Measurements from ENCODE around the gene PI4K2A.

DNA sequence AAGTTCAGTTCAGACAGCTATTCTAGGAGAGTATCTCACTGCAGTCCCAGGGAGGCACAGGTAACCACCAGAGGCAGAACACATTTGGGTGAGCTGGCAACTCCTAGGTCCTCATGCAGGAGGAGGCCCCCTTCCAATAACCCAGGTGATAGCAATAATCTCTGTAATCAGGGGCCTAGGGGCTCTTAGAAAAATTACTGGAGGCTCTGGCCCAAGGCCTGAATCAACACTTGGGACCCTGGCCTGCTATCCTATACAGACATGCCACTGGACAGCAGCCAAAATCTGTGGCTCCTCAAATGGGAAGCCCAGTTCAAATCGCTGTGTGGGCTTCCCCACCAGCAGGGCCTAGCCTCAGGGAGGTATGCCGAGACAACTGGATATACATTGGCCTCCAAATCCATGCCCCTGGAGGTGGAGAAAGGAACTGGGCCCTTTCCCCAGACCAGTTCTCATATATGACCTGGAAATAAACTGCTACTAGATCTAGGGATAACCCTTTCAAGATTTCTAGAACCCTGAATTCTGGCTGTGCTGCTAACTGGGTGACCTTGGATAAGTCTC, 45.0 kb downstream of the PI4K2A start:
- TF ChIP-seq, protein P1, sequence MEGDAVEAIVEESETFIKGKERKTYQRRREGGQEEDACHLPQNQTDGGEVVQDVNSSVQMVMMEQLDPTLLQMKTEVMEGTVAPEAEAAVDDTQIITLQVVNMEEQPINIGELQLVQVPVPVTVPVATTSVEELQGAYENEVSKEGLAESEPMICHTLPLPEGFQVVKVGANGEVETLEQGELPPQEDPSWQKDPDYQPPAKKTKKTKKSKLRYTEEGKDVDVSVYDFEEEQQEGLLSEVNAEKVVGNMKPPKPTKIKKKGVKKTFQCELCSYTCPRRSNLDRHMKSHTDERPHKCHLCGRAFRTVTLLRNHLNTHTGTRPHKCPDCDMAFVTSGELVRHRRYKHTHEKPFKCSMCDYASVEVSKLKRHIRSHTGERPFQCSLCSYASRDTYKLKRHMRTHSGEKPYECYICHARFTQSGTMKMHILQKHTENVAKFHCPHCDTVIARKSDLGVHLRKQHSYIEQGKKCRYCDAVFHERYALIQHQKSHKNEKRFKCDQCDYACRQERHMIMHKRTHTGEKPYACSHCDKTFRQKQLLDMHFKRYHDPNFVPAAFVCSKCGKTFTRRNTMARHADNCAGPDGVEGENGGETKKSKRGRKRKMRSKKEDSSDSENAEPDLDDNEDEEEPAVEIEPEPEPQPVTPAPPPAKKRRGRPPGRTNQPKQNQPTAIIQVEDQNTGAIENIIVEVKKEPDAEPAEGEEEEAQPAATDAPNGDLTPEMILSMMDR (optimal IDR thresholded peaks at IDR 0.05 in 1 of 3, IDR thresholded peaks at IDR 0.05 in 1 of 3, conservative IDR thresholded peaks at IDR 0.05 in 1 of 3; ENCODE audit: extremely low read depth in 1 of 3, insufficient read depth in 2 of 3, low read length in 3 of 3) = peak in 2 of 3 experiments; percentile 13 to 63
- TF ChIP-seq EZH2 (IDR thresholded peaks at IDR 0.05; ENCODE audit: low read length) = no peak

Measured in keratinocyte (primary cell).